ENCODE data around the gene SLC9A7.

Gene SLC9A7

GRCh38 chrX:46762963-46763362, 4.0 kb upstream of the SLC9A7 start:
- H3K9ac ChIP-seq (ENCODE audit: low read depth, low read length) = no peak overlapping the region
- peaks cover 7% of the 10 kb centered on the region; the same call in 1 of the 2 replicates for H3K4me1 ChIP-seq (ENCODE audit: insufficient read depth, low read length)
- H3K9me3 ChIP-seq (ENCODE audit: control insufficient read depth, insufficient read depth, low read length) = 0 out of 2 replicates have a peak, but pooled peaks cover 2% of the 10 kb centered on the region
- H3K36me3 ChIP-seq (ENCODE audit: insufficient read depth, low read length) = no peaks in the 10 kb centered on the region

DNA sequence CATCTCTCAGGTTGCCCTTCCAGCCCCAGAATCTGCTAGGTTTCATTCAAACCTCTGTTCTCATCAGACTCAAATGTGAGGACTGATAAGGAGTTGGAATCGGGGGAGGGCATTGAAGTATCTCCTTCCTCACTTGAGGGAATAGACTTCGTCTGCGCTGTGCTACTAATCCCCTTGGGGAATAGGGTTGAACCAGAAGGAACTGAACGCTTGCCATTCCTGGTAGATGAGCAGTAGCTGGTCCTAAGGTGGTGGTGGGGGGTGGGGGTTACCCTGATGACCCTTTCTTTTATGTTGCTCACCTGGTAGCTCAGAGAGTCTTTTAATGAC, 692 bp upstream of the SLC9A7 start:
- Histone ChIP-seq H3K9me3 (ENCODE audit: control insufficient read depth, insufficient read depth, low read length) (0 out of 2 replicates have a peak, but pooled peaks cover 2% of the 10 kb centered on the region), H3K9ac (ENCODE audit: low read depth, low read length) (peak overlapping the region; percentile 59; the same call in 1 of the 2 replicates), H3K4me1 (ENCODE audit: insufficient read depth, low read length) (peaks cover 16% of the 10 kb centered on the region; the same call in 1 of the 2 replicates), H3K36me3 (ENCODE audit: insufficient read depth, low read length) (no peaks in the 10 kb centered on the region)

GRCh38 chrX:46758163-46758955, 559 bp downstream of the SLC9A7 start:
- Histone ChIP-seq H3K36me3 (ENCODE audit: insufficient read depth, low read length) (no peaks in the 10 kb centered on the region), H3K9me3 (ENCODE audit: control insufficient read depth, insufficient read depth, low read length) (no peaks in the 10 kb centered on the region), H3K4me1 (ENCODE audit: insufficient read depth, low read length) (peaks cover 16% of the 10 kb centered on the region; the same call in 1 of the 2 replicates), H3K9ac (ENCODE audit: low read depth, low read length) (peak overlapping the region; percentile 59)

DNA sequence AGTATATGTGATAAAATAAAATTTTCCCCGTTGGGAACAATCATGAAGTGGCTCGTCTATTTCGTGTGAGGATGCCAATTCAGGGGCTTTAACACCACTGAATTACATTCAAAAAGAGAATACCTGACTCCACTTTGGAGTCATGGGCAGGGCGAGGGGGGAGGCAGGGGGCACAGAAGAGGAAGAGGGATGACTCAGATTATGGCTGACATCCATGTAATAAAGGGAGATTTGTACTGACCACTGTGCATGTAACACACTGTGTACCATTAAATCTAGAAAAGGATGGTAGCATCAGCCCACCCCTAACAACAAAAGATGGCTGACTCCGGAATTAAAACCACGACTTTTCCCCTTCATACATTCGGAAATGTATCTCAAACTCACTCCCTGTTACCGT, 1.3 kb downstream of the SLC9A7 start:
- Histone ChIP-seq H3K4me1 (ENCODE audit: insufficient read depth, low read length) (peaks cover 16% of the 10 kb centered on the region; the same call in 1 of the 2 replicates), H3K36me3 (ENCODE audit: insufficient read depth, low read length) (no peaks in the 10 kb centered on the region), H3K9me3 (ENCODE audit: control insufficient read depth, insufficient read depth, low read length) (no peaks in the 10 kb centered on the region), H3K9ac (ENCODE audit: low read depth, low read length) (peak overlapping the region; percentile 59)

DNA sequence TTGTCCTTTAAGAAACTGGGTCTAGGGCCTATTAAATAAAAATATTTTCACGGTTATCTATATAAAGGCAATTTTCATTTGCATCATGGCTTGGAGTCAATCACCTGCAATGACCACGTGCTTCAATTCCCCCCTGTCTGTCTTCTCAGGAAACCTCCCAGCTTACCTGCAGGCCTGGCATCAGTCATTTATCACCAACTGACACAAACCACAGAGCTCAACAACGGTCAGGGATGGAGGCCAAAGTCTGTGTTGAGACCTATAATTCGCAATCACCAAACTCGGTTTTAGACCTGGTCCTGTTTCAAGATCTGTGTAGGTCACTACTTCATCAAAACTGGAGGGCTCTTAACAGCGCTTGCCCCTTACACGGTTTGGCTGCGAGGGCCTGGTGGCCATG, 1.9 kb downstream of the SLC9A7 start:
- Histone ChIP-seq H3K9me3 (ENCODE audit: control insufficient read depth, insufficient read depth, low read length) (no peaks in the 10 kb centered on the region), H3K4me1 (ENCODE audit: insufficient read depth, low read length) (peaks cover 16% of the 10 kb centered on the region; the same call in 1 of the 2 replicates), H3K36me3 (ENCODE audit: insufficient read depth, low read length) (no peaks in the 10 kb centered on the region), H3K9ac (ENCODE audit: low read depth, low read length) (no peak overlapping the region; the same call in 1 of the 2 replicates)

DNA sequence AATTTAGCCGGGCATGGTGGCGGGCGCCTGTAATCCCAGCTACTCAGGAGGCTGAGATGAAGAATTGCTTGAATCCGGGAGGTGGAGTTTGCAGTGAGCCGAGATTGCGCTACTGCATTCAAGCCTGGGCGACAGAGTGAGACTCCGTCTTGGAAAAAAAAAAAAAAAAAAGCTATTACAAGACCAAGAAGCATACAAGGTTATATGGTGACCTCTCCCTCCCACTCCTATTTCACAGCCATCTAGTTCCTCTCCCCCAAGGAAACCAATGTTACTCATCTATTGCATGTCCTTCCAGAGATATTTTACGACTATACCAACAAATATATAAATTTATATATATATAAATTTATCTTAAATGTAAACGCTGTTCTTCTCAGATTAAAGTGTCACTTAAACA, 3.2 kb downstream of the SLC9A7 start:
- Histone ChIP-seq H3K9me3 (ENCODE audit: control insufficient read depth, insufficient read depth, low read length) (no peaks in the 10 kb centered on the region), H3K36me3 (ENCODE audit: insufficient read depth, low read length) (no peaks in the 10 kb centered on the region), H3K9ac (ENCODE audit: low read depth, low read length) (no peak overlapping the region), H3K4me1 (ENCODE audit: insufficient read depth, low read length) (peaks cover 16% of the 10 kb centered on the region; the same call in 1 of the 2 replicates)

GRCh38 chrX:46754586-46755061, 4.3 kb downstream of the SLC9A7 start:
- Histone ChIP-seq H3K36me3 (ENCODE audit: insufficient read depth, low read length) (no peaks in the 10 kb centered on the region), H3K4me1 (ENCODE audit: insufficient read depth, low read length) (peaks cover 11% of the 10 kb centered on the region; the same call in 1 of the 2 replicates), H3K9ac (ENCODE audit: low read depth, low read length) (no peak overlapping the region), H3K9me3 (ENCODE audit: control insufficient read depth, insufficient read depth, low read length) (no peaks in the 10 kb centered on the region)

GRCh38 chrX:46754036-46754435, 4.9 kb downstream of the SLC9A7 start:
- no peak overlapping the region for H3K9ac ChIP-seq (ENCODE audit: low read depth, low read length)
- H3K9me3 ChIP-seq (ENCODE audit: control insufficient read depth, insufficient read depth, low read length) = no peaks in the 10 kb centered on the region
- no peaks in the 10 kb centered on the region for H3K36me3 ChIP-seq (ENCODE audit: insufficient read depth, low read length)
- H3K4me1 ChIP-seq (ENCODE audit: insufficient read depth, low read length) = peaks cover 9% of the 10 kb centered on the region; the same call in 1 of the 2 replicates

GRCh38 chrX:46750889-46751288, 8.0 kb downstream of the SLC9A7 start:
- no peaks in the 10 kb centered on the region for H3K9me3 ChIP-seq (ENCODE audit: control insufficient read depth, insufficient read depth, low read length)
- no peak overlapping the region for H3K9ac ChIP-seq (ENCODE audit: low read depth, low read length)
- H3K36me3 ChIP-seq (ENCODE audit: insufficient read depth, low read length) = no peaks in the 10 kb centered on the region
- no peaks in the 10 kb centered on the region for H3K4me1 ChIP-seq (ENCODE audit: insufficient read depth, low read length)

- no peaks in the 10 kb centered on the region for H3K9me3 ChIP-seq (ENCODE audit: control insufficient read depth, insufficient read depth, low read length)
Observed at GRCh38 chrX:46744009-46744408, 14.9 kb downstream of the SLC9A7 start.

GRCh38 chrX:46743046-46743445, 15.9 kb downstream of the SLC9A7 start:
- Histone ChIP-seq H3K4me1 (ENCODE audit: insufficient read depth, low read length) (no peaks in the 10 kb centered on the region), H3K9ac (ENCODE audit: low read depth, low read length) (no peak overlapping the region), H3K36me3 (ENCODE audit: insufficient read depth, low read length) (no peaks in the 10 kb centered on the region), H3K9me3 (ENCODE audit: control insufficient read depth, insufficient read depth, low read length) (peaks cover 2% of the 10 kb centered on the region; the same call in 1 of the 2 replicates)

More at GRCh38 chrX:46744009-46744408, 14.9 kb downstream of the SLC9A7 start:
- H3K9ac ChIP-seq (ENCODE audit: low read depth, low read length) = no peak overlapping the region
- no peaks in the 10 kb centered on the region for H3K4me1 ChIP-seq (ENCODE audit: insufficient read depth, low read length)
- no peaks in the 10 kb centered on the region for H3K36me3 ChIP-seq (ENCODE audit: insufficient read depth, low read length)

DNA sequence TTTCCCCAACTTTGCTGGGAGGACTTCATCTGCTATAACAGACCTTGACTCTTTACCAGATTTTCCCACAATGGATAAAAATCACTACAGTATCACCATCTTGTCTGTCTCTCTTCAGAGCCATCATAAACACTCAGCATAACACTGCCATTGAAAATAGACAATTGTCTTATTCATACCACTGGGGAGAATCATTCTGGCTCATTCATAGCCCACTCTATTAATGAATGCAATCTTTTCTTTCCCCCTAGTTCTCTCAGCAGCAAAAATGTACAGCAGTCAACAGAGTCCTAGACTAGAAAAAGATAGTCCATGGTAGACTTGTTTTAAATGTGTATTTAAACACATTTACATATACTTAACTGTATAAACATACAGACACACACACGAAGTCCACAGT, 19.2 kb downstream of the SLC9A7 start:
- Histone ChIP-seq H3K9me3 (ENCODE audit: control insufficient read depth, insufficient read depth, low read length) (peaks cover 18% of the 10 kb centered on the region), H3K36me3 (ENCODE audit: insufficient read depth, low read length) (no peaks in the 10 kb centered on the region), H3K9ac (ENCODE audit: low read depth, low read length) (no peak overlapping the region)

GRCh38 chrX:46737462-46737861, 21.5 kb downstream of the SLC9A7 start:
- no peaks in the 10 kb centered on the region for H3K4me1 ChIP-seq (ENCODE audit: insufficient read depth, low read length)
- H3K9ac ChIP-seq (ENCODE audit: low read depth, low read length) = no peak overlapping the region
- no peaks in the 10 kb centered on the region for H3K36me3 ChIP-seq (ENCODE audit: insufficient read depth, low read length)
- H3K9me3 ChIP-seq (ENCODE audit: control insufficient read depth, insufficient read depth, low read length) = peaks cover 18% of the 10 kb centered on the region

More for the DNA sequence above, 19.2 kb downstream of the SLC9A7 start:
- H3K4me1 ChIP-seq (ENCODE audit: insufficient read depth, low read length) = no peaks in the 10 kb centered on the region

DNA sequence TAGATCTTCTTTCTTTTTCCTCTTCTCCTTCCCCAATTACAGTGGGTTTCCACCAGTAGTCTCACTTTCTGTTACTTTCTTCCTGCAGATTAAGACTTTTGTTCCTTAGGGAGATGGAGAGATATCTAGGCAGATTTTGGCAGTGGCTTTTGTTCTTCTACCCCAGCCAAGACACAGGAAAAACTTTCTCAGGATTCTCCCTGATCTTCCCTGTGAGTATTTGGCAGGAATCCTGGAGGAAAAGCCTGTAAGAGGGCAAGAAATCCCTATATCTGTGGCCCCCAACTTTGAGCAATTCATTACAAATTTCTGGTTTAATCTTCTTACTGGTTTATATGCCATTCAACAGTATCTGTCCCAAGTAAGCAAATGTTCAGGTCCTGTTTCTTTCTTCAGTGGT, 21.9 kb downstream of the SLC9A7 start:
- Histone ChIP-seq H3K9me3 (ENCODE audit: control insufficient read depth, insufficient read depth, low read length) (peaks cover 18% of the 10 kb centered on the region), H3K4me1 (ENCODE audit: insufficient read depth, low read length) (no peaks in the 10 kb centered on the region), H3K36me3 (ENCODE audit: insufficient read depth, low read length) (no peaks in the 10 kb centered on the region), H3K9ac (ENCODE audit: low read depth, low read length) (no peak overlapping the region)

DNA sequence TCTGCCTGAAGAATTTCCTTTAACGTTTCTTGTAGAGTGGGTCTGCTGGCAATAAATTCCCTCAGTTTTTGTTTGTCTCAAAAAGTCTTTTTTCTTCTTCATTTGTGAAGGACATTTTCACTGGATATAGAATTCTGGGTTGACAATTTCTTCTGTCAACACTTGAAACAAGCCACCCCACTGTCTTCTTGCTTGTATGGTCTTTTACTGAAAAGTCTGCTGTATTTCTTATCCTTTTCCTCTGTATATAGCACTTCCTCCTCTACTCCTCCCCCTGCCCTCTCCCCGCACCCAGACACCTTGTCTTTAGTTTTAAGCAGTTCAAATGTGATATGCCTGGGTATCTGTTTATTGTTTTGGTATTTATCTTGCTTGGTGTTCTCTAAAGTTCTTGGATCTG, 23.3 kb downstream of the SLC9A7 start:
- no peak overlapping the region for H3K9ac ChIP-seq (ENCODE audit: low read depth, low read length)
- no peaks in the 10 kb centered on the region for H3K36me3 ChIP-seq (ENCODE audit: insufficient read depth, low read length)
- H3K9me3 ChIP-seq (ENCODE audit: control insufficient read depth, insufficient read depth, low read length) = peaks cover 18% of the 10 kb centered on the region
- H3K4me1 ChIP-seq (ENCODE audit: insufficient read depth, low read length) = no peaks in the 10 kb centered on the region

Data from ES-I3 (cell line).